Pancreas (tissue), 10 donors: ENCODE results near the gene PSTPIP1. TPM values are rescaled to one million over a fixed set of nuclear protein-coding genes. Genes with fewer than 3 reads are reported as not detected.

Source experiments
- ATAC-seq, 4 donors: fragments of 200-7000 bp; cut with Tn5 transposase; one replicate each; pipeline versions ENCODE4 v1.8.0 to v1.9.1; 2020; ENCODE audit warnings: mild to moderate bottlenecking in 4 of 4, moderate library complexity in 4 of 4
- DNase-seq, 6 donors: peaks; one replicate each; pipeline ENCODE4 v3.0.0-alpha.2; 2020
- FAIRE-seq: peaks from 2 replicates; lab custom pipeline; 2012; peaks lifted over from hg19 to GRCh38; lab: Jason Lieb, UNC
- H3K27ac ChIP-seq, 4 donors: fragments of 200-600 bp; sonication (generic); 1 replicate in 3 of 4; 2 replicates in 1 of 4; pipeline versions ENCODE4 v1.5.0 to v1.8.0; 2020
- H3K27me3 ChIP-seq, 4 donors: fragments of 200-600 bp; one replicate each; pipeline ENCODE4 v1.8.0; 2021
- H3K36me3 ChIP-seq, 3 donors: fragments of 200-600 bp; sonication (generic) in 1 of 3; one replicate each; pipeline versions ENCODE4 v1.5.0 to v1.8.0; 2020 to 2021
- H3K4me1 ChIP-seq, 3 donors: fragments of 200-600 bp; one replicate each; pipeline ENCODE4 v1.8.0; 2021
- H3K4me3 ChIP-seq, 4 donors: fragments of 200-600 bp; sonication (generic) in 2 of 4; one replicate each; pipeline versions ENCODE4 v1.5.0 to v1.8.0; 2020 to 2021
- H3K9me3 ChIP-seq, 4 donors: fragments of 200-600 bp; one replicate each; pipeline ENCODE4 v1.8.0; 2021
- CTCF ChIP-seq, 4 donors: fragments of 200-600 bp; sonication (generic) in 3 of 4; IDR thresholded peaks; one replicate each; pipeline versions ENCODE4 v1.5.0 to v1.8.0; 2021; ENCODE audit warnings: antibody characterized with exemption in 4 of 4
- WGBS, 2 donors: extraction: QIAGEN DNeasy Blood & Tissue Kit; methylation state at CpG; one replicate each; pipeline ENCODE4 v1.1.7; 2013; 5-methylcytosine and 5-hydroxymethylcytosine counted together
- intact Hi-C, 3 donors: fragments of 100-400 bp; cut with DNase I; formaldehyde crosslinking; loops; one replicate each; pipeline versions ENCODE4 v1.11.1 to v1.14.2; 2022
- polyA plus RNA-seq, 2 donors: library from polyadenylated mRNA; stranded (reverse); fragments of 200-250 nt; gene quantifications; one replicate each; pipeline ENCODE4 v1.2.3, GENCODE V29; 2013
- total RNA-seq, 6 donors: library from RNA; stranded (reverse); fragmentation: NEBNext Ultra II Directional in 4 of 6; extraction: Animal tissue kit (Norgen Biotek cat#: 25700) in 4 of 6; gene quantifications; one replicate each; pipeline versions ENCODE4 v1.2.1 to v1.2.4, GENCODE V29; 2021 to 2023
- donor health status: healthy with polysubstance abuse.
- donor health status: DM: no; HTN: no; CAD: no; lungs with moderate emphysema.
- donor health status: DM: no; HTN: no; CAD: no.
- donor health status: control.
- donor health status: control.
- donor health status: Bipolar disorder and iron deficiency.
- donor health status: DM: yes; HTN: yes; CAD: no.
- donor health status: DM: no; HTN: no; CAD: no.
- donor health status: DM: no; HTN: no; CAD: no.
- donor health status: DM: yes; HTN: yes; CAD: no.

The PSTPIP1 gene
- total and polyA plus RNA-seq, 8 donors: 0.83 to 6.2 (median 3.6) TPM; not detected in 1

- H3K36me3 ChIP-seq: no peaks in the 10 kb centered on the region
- H3K4me1 ChIP-seq: peaks cover 0 to 5% (median 0%) of the 10 kb centered on the region in 3 donors
- no peak for TF ChIP-seq CTCF (IDR thresholded peaks at IDR 0.05)
- H3K9me3 ChIP-seq: no peaks in the 10 kb centered on the region
- intact Hi-C loops: no loop called here
- H3K27ac ChIP-seq: no peak overlapping the region
- no peak overlapping the region for H3K4me3 ChIP-seq
- no peaks in the 10 kb centered on the region for H3K27me3 ChIP-seq
- no peak for DNase-seq
- FAIRE-seq: no peak
- no peak for ATAC-seq
- WGBS, 2 donors: 88 to 97% methylated on average over 6 of the region's 6 CpGs
Measured at GRCh38 chr15:76987276-76987675, 7.7 kb upstream of the PSTPIP1 start.

GRCh38 chr15:76987896-76988860 lies 6.7 kb upstream of the PSTPIP1 start:
- 87 to 88% methylated on average over 11 of the region's 11 CpGs for WGBS, 2 donors
- no peak for TF ChIP-seq CTCF (IDR thresholded peaks at IDR 0.05)
- FAIRE-seq (no peak), DNase-seq (no peak), ATAC-seq (peak in 3 of 4 donors; percentile 46 to 70 (median 53))
- no peaks in the 10 kb centered on the region for H3K9me3 ChIP-seq
- H3K27ac ChIP-seq: no peak overlapping the region
- intact Hi-C loops: no loop called here
- no peak overlapping the region for H3K4me3 ChIP-seq
- peaks cover 0 to 5% (median 0%) of the 10 kb centered on the region in 3 donors for H3K4me1 ChIP-seq
- no peaks in the 10 kb centered on the region for H3K36me3 ChIP-seq
- H3K27me3 ChIP-seq: no peaks in the 10 kb centered on the region

- DNase-seq (no peak), FAIRE-seq (no peak), ATAC-seq (peak in 1 of 4 donors; percentile 11)
- no peaks in the 10 kb centered on the region for H3K27me3 ChIP-seq
- H3K36me3 ChIP-seq: no peaks in the 10 kb centered on the region
- 88% methylated on average over 12 of the region's 12 CpGs for WGBS, 2 donors
- no peak for TF ChIP-seq CTCF (IDR thresholded peaks at IDR 0.05)
- intact Hi-C loops: no loop called here
- H3K9me3 ChIP-seq: no peaks in the 10 kb centered on the region
- peaks cover 0 to 9% (median 0%) of the 10 kb centered on the region in 3 donors for H3K4me1 ChIP-seq
- no peak overlapping the region for H3K4me3 ChIP-seq
- no peak overlapping the region for H3K27ac ChIP-seq
Measured at GRCh38 chr15:76988867-76989780, 5.8 kb upstream of the PSTPIP1 start.

GRCh38 chr15:76991048-76991447 lies 3.9 kb upstream of the PSTPIP1 start:
- no peak for TF ChIP-seq CTCF (IDR thresholded peaks at IDR 0.05)
- intact Hi-C loops: no loop called here
- no peaks in the 10 kb centered on the region for H3K9me3 ChIP-seq
- H3K4me1 ChIP-seq: peaks cover 0 to 9% (median 0%) of the 10 kb centered on the region in 3 donors
- H3K36me3 ChIP-seq: no peaks in the 10 kb centered on the region
- H3K4me3 ChIP-seq: no peak overlapping the region
- WGBS, 2 donors: 44 to 50% methylated on average over 7 of the region's 7 CpGs
- peak; percentile 38 to 77 (median 63) for ATAC-seq
- peak in 3 of 6 donors; percentile 44 to 55 (median 54) for DNase-seq
- no peak overlapping the region for H3K27ac ChIP-seq
- no peak for FAIRE-seq
- no peaks in the 10 kb centered on the region for H3K27me3 ChIP-seq
